ENCODE results near the gene MSH3.

DNA sequence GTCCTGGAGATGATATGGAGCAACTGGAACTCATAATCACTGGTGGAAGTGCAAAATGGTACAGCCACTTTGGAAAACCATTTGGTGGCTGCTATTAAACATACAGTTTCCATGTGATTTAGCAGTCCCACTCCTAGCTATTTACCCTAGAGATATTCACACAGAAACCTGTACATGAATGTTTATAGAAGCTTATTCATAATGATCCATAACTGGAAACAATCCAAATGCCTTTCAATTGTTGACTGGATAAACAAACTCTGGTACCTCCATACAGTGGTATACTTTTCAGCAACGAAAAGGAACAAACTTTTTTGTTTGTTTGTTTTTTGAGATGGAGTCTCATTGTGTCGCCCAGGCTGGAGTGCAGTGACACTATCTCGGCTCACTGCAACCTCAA, 258.0 kb downstream of the MSH3 start:
- TF ChIP-seq, protein P1, sequence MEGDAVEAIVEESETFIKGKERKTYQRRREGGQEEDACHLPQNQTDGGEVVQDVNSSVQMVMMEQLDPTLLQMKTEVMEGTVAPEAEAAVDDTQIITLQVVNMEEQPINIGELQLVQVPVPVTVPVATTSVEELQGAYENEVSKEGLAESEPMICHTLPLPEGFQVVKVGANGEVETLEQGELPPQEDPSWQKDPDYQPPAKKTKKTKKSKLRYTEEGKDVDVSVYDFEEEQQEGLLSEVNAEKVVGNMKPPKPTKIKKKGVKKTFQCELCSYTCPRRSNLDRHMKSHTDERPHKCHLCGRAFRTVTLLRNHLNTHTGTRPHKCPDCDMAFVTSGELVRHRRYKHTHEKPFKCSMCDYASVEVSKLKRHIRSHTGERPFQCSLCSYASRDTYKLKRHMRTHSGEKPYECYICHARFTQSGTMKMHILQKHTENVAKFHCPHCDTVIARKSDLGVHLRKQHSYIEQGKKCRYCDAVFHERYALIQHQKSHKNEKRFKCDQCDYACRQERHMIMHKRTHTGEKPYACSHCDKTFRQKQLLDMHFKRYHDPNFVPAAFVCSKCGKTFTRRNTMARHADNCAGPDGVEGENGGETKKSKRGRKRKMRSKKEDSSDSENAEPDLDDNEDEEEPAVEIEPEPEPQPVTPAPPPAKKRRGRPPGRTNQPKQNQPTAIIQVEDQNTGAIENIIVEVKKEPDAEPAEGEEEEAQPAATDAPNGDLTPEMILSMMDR (IDR thresholded peaks at IDR 0.05) = no peak
- no peak for TF ChIP-seq POLR2A (IDR thresholded peaks at IDR 0.05)

Measured in body of pancreas (tissue), 4 donors.